Fibroblast of skin of left quadriceps (primary cell): ENCODE results near the gene LSM12.

Experiments used
- DNase-seq, 2 experiments: peaks; one replicate each; pipeline ENCODE4 v3.0.0-alpha.2; 2013; ENCODE audit warnings: low read depth in 2 of 2

LSM12 gene

GRCh38 chr17:44095647-44096496 is 29.4 kb upstream of the LSM12 start:
- DNase-seq, result peak; percentile 89

- no peak for DNase-seq
Observed at GRCh38 chr17:44095388-44095646, 28.8 kb upstream of the LSM12 start.

- DNase-seq, result no peak
Observed at GRCh38 chr17:44094701-44095387, 28.4 kb upstream of the LSM12 start.

GRCh38 chr17:44093231-44093900 is 26.9 kb upstream of the LSM12 start:
- no peak for DNase-seq

- no peak for DNase-seq
Observed at GRCh38 chr17:44092051-44092450, 25.6 kb upstream of the LSM12 start.

GRCh38 chr17:44091200-44091997 is 24.9 kb upstream of the LSM12 start:
- DNase-seq, result no peak

- DNase-seq, result no peak
Observed at GRCh38 chr17:44088254-44088653, 21.8 kb upstream of the LSM12 start.

- no peak for DNase-seq
Observed at GRCh38 chr17:44087319-44087718, 20.8 kb upstream of the LSM12 start.

GRCh38 chr17:44086364-44087311 is 20.2 kb upstream of the LSM12 start:
- peak; percentile 87 to 90 for DNase-seq

- DNase-seq, result no peak
Observed at GRCh38 chr17:44085908-44086307, 19.4 kb upstream of the LSM12 start.

- DNase-seq, result no peak
Observed at GRCh38 chr17:44084921-44085320, 18.4 kb upstream of the LSM12 start.

GRCh38 chr17:44084131-44084538 is 17.7 kb upstream of the LSM12 start:
- DNase-seq, result no peak

- DNase-seq, result no peak
Observed at GRCh38 chr17:44083250-44083849, 16.9 kb upstream of the LSM12 start.

GRCh38 chr17:44082256-44082927 is 15.9 kb upstream of the LSM12 start:
- no peak for DNase-seq

GRCh38 chr17:44081681-44082080 is 15.2 kb upstream of the LSM12 start:
- DNase-seq, result no peak

- DNase-seq, result no peak
Observed at GRCh38 chr17:44079877-44080821, 13.7 kb upstream of the LSM12 start.

- DNase-seq, result no peak
Observed at GRCh38 chr17:44078412-44078811, 11.9 kb upstream of the LSM12 start.

GRCh38 chr17:44077595-44077909 is 11.1 kb upstream of the LSM12 start:
- DNase-seq, result no peak
